Measurements from ENCODE around the gene NCCRP1. TPM values are rescaled to one million over a fixed set of nuclear protein-coding genes. Genes with fewer than 3 reads are reported as not detected.

NCCRP1 gene
- total and polyA plus RNA-seq, 10 of the 15 experiments (the other 5 are each of a cell fraction or from before 2014, with no cell fraction given): not detected

DNA sequence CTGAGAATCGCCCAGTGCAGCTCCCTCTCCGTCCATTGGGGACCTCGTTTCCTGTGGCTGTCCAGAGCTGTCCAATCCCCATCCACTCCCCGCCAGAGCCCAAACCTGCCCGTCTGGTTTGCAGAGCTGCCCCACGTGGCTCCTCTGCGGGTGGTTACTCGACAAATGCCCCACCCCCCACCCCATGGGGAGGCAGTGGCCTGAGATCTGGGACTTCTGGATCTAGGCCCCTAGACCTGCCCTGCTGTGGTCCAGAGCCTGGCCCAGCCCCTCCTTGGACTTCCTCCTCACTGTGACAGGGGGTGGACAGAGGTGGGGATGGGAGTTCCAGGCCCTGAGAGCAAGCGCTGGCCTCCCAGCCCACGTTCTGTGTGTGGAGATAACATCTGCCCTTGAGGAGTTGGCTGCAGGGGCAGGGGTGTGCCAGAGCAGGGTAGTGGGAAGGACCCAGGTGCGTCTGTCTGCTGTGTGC lies 42.1 kb upstream of the NCCRP1 start:
- ChIA-PET CTCF (interaction anchor here (0.8 kb wide), 1 partner anchor 45 kb away, joined by 3 read pairs; no protein-coding TSS in a partner anchor), POLR2A (no interaction called here), RAD21 (ENCODE audit: unreplicated experiment) (no interaction called here), SMC1A (ENCODE audit: uncharacterized antibody, unreplicated experiment) (no interaction called here)
- TF ChIP-seq SIN3A (IDR thresholded peaks at IDR 0.05; ENCODE audit: low read depth, low read length) (no peak), MYC (IDR thresholded peaks at IDR 0.05; ENCODE audit: insufficient read depth, insufficient read length, insufficient replicate concordance, low read length, severe bottlenecking) (no peak), PAX8 (IDR thresholded peaks at IDR 0.05) (no peak), HDAC6 (IDR thresholded peaks at IDR 0.05; ENCODE audit: unreplicated experiment) (no peak), JUNB (IDR thresholded peaks at IDR 0.05) (no peak), POLR2AphosphoS5 (IDR thresholded peaks at IDR 0.05; ENCODE audit: low read length) (no peak), FOXM1 (IDR thresholded peaks at IDR 0.05; ENCODE audit: low read depth, low read length) (no peak), IRF4 (IDR thresholded peaks at IDR 0.05; ENCODE audit: low read depth, low read length) (no peak), ZNF24 (IDR thresholded peaks at IDR 0.05) (no peak), JUND (IDR thresholded peaks at IDR 0.05; ENCODE audit: low read depth, low read length) (no peak), USF2 (IDR thresholded peaks at IDR 0.05; ENCODE audit: borderline replicate concordance, low read depth, low read length) (no peak), ZBTB40 (IDR thresholded peaks at IDR 0.05; ENCODE audit: borderline replicate concordance) (no peak), SMAD1 (IDR thresholded peaks at IDR 0.05; ENCODE audit: low read depth, partially characterized antibody) (no peak), ZNF274 (IDR thresholded peaks at IDR 0.05; ENCODE audit: insufficient read depth, insufficient read length) (no peak), TBL1XR1 (IDR thresholded peaks at IDR 0.05; ENCODE audit: low read depth, low read length) (no peak), TAF1 (IDR thresholded peaks at IDR 0.05; ENCODE audit: borderline replicate concordance, low read depth, low read length) (no peak), DPF2 (IDR thresholded peaks at IDR 0.05) (no peak), BMI1 (IDR thresholded peaks at IDR 0.05; ENCODE audit: borderline replicate concordance) (no peak)
- Histone ChIP-seq H3K4me1 (ENCODE audit: control insufficient read depth, insufficient read depth, low read length) (no peaks in the 10 kb centered on the region), H3K36me3 (ENCODE audit: control insufficient read depth in 2 of 2, insufficient read depth in 2 of 2, low read length in 1 of 2) (no peaks in the 10 kb centered on the region), H3K9me3 (replicated peaks; ENCODE audit: control insufficient read depth, insufficient read depth, low read length) (no peaks in the 10 kb centered on the region), H4K20me1 (ENCODE audit: control insufficient read depth, insufficient read depth) (no peaks in the 10 kb centered on the region), H3K4me2 (ENCODE audit: control insufficient read depth, insufficient read depth) (no peak overlapping the region), H3K9ac (ENCODE audit: control insufficient read depth, insufficient read depth, low read length) (no peak overlapping the region), H3K4me3 (no peak overlapping the region), H3K27me3 (replicated peaks in 1 of 2; ENCODE audit: control insufficient read depth in 2 of 2, insufficient read depth in 2 of 2, low read length in 1 of 2) (no peaks in the 10 kb centered on the region), H2AFZ (ENCODE audit: control insufficient read depth, low read depth, low read length) (no peak overlapping the region), H3K27ac (ENCODE audit: control insufficient read depth, insufficient read depth) (no peak overlapping the region), H3K79me2 (ENCODE audit: control insufficient read depth, insufficient read depth, low read length) (no peaks in the 10 kb centered on the region)
- ATAC-seq: no peak
- no peak for DNase-seq (ENCODE audit: low read depth, low spot score)
- no TSS peak for BruUV-seq (replicated peaks)
- FAIRE-seq: no peak
- in situ Hi-C loops (cut with MboI): no loop called here
- intact Hi-C loops (cut with micrococcal nuclease; ENCODE audit: unreplicated experiment): no loop called here
- 82% methylated on average over 11 of the region's 11 CpGs for WGBS (ENCODE audit: insufficient coverage, insufficient replicate concordance, low lambda C conversion rate, missing lambda C conversion rate)

All from GM12878 (cell line).